Measurements from ENCODE around the gene PSMA5.
"Not testable (repeated sequence)": the region's sequence is repeated elsewhere in the genome, so short reads cannot be mapped to it uniquely, and the experiment has no call there.

Gene PSMA5

DNA sequence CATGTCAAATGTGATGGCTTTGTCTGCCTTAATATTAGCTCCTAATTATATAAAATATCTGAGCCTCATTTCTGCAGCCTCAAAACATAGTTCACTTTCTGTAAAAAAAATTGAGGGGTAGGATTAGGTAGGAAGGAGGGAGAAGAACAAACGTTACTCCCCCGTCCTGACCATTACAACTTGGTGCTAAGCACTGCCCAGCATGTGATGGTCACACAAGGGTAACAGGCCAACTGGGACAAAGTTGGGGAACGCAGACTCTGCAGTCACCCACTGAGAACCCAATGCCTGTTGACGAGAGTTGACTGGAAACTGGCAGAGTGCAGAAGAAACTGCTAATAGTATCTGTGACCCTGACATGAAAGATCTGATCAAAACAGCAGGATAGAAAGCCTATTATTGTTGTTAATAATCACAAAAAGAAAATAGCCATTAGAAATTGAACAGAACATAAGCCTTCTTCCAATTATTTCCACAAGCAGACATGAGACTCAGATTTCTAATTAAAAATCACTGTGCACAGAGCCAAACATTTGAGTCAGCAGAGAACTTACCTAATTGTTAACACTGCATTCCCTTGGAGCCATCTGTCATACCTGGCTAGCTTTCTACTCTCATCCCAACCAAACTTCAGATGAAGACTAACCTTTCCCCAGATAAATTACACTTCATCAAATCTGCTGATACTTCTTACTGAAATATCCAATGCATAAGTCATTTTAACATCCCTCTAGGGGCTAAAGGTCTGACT lies 34.0 kb downstream of the PSMA5 start:
- no peak for DNase-seq (ENCODE audit: low spot score)

- no peak for DNase-seq (ENCODE audit: low spot score)
Measured at GRCh38 chr1:109391626-109392025, 34.6 kb downstream of the PSMA5 start.

DNA sequence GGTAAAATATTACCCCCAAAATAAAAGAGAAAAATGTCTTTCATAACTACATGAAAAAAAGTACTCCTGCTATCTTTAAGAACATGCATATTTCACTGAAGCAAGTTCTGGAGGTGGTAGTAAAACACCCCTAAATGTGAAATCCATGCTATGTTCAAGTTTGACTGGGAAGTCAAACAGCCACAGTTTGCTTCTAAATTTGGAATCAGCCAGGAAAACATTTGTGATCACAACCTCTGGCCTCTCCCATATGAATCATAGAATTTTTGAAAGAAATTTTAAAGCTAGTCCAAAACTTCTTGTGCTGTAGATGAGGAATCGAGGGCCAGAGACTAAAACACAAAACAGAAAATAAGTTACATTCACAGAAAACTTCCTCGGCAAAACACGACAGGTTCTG lies 35.1 kb downstream of the PSMA5 start:
- DNase-seq (ENCODE audit: low spot score): no peak

DNA sequence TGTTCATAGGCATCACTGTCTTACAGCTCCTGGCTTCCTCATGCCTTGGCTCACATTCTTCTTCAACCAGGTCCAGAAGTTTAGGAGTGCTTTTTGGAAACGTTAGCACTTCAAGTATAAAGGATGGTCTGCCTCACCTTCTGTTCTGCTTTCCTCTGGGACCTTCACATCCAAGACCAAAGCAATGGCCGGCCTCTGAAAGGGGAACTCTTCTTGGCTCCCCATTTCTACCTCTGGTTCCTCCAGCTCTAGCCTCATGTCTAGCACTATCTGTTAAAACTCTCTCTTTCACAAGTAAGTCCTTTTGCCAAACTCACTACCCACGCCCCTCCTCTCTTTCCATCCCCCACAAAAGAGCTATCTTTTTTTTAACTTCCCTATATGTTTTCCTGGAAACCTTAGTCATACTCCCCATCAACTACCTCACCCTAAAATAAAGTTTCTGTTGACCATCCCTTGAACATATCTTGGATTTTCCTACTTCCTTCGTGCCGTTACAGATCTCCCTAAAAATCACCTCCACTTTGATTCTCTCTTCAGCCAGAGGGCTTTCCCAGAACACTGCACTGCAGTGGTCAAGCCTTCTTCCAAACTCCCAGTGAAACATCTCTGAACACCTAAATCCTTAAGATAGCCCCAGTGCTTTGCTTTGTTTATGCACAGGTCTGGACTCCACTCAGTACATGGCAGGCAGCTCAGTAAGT lies 36.5 kb downstream of the PSMA5 start:
- DNase-seq (ENCODE audit: low spot score): no peak

GRCh38 chr1:109388884-109389637 lies 37.2 kb downstream of the PSMA5 start:
- no peak for DNase-seq (ENCODE audit: low spot score)

DNA sequence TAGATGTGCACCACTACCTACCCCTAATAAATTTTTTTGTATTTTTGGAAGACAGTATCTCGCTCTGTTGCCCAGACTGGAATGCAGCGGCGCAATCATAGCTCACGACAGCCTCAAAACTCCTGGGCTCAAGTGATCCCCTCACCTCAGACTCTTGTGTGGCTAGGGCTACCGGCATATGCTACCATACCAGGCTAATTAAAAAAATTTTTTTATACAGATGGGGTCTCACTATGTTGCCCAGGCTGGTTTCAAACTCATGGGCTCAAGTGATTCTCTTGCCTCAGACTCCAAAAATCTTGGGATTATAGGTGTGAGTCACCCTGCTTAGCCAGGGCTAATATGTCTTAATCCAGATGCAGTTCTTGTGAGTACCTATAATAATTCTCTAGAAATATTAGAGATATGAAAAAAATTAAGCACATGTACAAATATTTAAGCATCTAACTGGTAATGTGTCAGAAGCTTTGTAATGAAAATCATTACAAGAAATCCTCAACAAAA lies 38.0 kb downstream of the PSMA5 start:
- DNase-seq (ENCODE audit: low spot score): no peak

- no peak for DNase-seq (ENCODE audit: low spot score)
Measured at GRCh38 chr1:109386054-109386717, 40.1 kb downstream of the PSMA5 start.

GRCh38 chr1:109385417-109385816 lies 40.8 kb downstream of the PSMA5 start:
- no peak for DNase-seq (ENCODE audit: low spot score)

DNA sequence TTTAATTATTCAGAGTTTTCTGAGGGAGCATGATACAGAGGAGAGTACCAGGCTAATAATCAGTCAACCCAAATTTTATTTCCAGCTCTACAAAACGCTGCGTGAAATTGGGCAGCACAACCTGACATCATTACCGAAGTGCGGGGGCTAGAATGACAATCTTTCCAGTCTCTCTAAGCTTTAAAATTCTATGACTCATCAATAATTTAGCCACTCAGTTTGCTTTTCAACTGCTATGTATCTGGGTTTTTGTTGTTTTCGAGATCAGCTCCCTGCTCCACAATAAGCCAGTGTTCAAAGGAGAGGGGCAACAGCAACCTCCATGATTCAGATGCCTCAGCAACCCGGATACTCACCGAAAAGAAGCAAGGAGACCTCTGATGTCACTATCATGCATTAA lies 42.4 kb downstream of the PSMA5 start:
- no peak for DNase-seq (ENCODE audit: low spot score)

DNA sequence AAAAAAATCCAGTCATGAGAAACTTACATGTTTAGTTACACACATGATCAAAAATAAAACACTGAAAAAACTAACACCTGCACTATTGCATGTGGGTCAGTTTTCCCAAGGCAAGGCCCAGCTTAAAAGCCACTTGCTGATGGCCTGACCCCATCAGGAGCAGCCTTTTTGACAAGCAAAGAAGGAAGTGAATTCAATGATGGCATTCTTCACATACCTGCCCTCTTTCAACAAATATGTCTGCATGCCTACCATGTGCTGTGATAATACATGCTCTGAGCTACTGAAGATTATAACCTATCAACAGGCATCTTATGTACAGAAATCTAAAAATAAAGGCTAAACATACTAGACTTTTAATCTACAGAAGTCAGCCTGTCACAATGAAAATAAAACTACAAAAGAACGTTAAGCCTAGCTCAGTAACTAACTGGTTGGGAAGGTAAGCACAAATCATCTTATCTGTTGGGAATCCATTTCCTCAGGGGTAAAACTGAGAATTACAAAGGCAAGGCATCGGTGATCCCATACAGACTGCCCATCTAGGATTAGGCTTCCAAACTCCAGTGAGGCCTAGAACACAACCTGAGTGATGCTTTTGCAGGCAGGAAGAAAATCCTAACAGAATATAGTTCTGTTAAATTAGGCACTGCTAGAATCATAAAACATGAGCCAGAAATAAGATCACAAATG lies 43.0 kb downstream of the PSMA5 start:
- no peak for DNase-seq (ENCODE audit: low spot score)

- no peak for DNase-seq (ENCODE audit: low spot score)
Measured at GRCh38 chr1:109381573-109381972, 44.7 kb downstream of the PSMA5 start.

DNA sequence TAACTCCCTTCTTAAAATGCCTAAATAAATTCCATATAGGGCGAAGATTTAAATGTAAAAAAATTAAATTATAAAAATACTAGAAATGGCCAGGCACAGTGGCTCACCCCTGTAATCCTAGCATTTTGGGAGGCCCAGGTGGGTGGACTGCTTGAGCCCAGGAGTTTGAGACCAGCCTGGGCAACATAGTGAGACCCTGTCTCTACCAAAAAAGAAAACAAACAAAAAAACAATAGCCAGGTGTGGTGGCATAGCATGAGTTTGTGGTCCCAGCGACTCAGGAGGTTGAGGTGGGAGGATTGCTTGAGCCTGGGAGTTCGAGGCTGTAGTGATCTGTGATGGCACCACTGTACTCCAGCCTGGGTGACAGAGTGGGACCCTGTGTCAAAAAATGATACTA lies 46.3 kb downstream of the PSMA5 start:
- no peak for DNase-seq (ENCODE audit: low spot score)

DNA sequence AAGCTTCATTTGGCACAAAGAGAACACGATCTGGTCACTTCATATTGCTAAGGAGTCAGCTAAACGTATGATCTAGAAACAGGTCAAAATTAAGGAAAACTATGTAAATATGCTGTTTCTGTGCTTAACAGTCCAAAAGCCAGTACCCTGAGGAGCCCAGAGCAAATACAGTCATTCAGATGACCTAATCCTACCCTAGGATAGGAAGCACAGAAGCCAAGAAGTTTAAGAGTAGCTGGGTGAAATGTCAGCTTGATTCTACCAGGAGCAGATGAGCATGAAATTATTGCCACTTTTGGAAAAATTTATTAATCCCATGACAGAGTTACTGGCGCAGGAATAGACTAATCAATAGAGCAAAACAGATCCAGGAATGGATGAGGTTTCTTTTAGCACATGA lies 46.8 kb downstream of the PSMA5 start:
- DNase-seq (ENCODE audit: low spot score): no peak

DNA sequence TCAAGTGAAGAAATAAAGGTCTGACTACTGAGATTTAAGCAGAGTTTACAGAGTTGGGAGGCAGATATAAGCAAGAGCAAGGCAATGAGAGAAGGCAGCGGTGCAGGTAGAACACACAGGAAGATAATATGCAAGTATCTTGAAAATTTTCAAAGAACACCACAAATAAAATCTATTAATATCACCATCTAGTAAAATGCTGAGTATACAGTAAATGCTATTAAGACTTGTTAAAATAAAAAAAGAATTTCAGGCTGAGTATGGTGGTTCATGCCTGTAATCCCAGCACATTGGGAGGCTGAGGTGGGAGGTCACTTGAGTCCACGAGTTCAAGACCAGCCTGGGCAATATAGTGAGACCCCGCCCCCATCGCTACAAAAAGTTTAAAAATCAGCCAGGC lies 48.5 kb downstream of the PSMA5 start:
- no peak for DNase-seq (ENCODE audit: low spot score)

DNA sequence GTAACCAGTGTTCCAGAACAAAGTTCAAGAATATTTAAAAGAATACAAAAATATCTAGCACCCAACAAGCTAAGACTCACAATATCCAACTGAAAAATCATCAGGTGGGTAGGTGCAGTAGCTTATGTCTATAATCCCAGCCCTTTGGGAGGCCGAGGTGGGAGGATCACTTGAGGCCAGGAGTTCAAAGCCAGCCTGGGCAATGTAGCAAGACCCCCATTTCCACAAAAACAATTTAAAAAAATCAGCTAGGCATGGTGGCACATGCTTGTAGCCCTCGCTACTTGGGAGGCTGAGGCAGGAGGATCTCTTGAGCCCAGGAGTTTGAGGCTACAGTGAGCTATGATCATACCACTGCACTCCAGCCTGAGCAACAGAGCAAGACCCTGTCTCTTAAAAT lies 52.6 kb downstream of the PSMA5 start:
- not testable (repeated sequence) for DNase-seq (ENCODE audit: low spot score)

DNA sequence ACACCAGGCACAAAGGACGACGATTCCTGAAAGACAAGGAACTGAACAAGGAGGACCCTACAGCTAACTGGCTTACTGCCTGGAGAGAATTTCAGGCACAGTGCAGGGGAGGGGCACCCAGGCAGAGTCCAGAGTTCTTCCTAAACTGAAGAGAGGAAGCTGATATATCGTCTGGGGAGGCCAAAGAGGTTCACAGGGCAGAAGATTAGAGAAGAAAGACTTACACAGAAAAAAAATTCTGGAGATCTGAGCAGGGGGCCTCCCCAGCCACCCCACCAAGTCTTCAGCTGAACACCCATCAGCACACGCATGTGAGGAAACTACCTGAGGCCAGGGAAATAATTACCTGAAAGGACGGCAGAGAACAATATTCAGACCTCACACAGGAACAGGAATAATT lies 53.1 kb downstream of the PSMA5 start:
- DNase-seq (ENCODE audit: low spot score): no peak

- DNase-seq (ENCODE audit: low spot score): no peak
Measured at GRCh38 chr1:109372281-109372680, 54.0 kb downstream of the PSMA5 start.

- DNase-seq (ENCODE audit: low spot score): no peak
Measured at GRCh38 chr1:109371341-109371739, 54.9 kb downstream of the PSMA5 start.

DNA sequence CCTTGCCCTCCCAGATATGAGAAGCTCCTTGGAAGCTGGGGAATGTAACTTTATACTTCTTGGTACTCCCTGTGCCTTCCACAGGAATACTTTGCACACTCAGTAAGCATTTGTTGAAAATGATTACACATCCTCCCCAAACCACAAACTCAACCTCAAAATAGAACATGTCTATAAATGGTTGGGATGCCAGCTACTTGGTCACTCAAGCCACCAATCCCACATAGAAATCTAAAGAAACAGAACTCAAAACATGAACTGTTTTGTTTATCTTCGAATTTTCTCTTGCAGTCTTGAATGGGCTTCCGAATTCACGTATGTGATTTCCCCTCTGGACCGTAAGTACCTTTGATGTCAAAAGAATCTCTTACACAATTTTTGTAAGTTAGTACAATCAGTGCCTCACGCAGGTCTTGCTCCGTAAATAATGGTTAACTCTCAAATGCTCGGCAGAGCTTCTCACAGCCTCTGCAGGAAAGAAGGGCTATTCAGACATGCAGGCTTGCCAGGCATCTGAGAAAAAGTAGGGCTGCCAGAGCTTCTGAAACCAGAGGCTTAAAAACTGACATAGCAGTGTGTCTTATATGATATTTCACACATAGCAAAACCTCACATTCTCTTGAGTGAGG lies 55.4 kb downstream of the PSMA5 start:
- DNase-seq (ENCODE audit: low spot score): no peak

DNA sequence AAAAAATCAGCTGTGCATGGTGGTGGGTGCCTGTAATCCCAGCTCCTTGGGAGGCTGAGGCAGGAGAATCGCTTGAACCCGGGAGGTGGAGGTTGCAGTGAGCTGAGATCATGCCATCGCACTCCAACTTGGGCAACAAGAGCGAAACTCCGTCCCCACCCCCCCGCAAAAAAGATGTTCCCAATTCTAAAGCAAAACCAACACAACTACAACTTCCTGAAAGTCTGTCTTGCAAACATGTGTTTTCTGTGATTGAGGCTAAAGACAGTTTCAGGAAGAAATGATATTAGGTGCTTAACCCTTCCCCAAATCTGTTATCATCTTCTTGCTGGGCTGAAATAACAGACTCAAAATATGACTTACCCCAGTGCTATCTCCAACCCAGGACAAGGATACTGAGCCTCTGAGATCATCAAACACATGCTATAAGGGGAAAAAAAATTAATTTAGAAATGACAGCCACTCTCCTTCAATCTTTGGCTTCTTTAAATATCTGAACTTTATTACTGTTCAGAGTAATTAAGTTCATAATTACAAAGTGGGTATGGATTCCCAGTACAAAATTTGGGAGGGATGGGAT lies 57.0 kb downstream of the PSMA5 start:
- DNase-seq (ENCODE audit: low spot score): no peak

- no peak for DNase-seq (ENCODE audit: low spot score)
Measured at GRCh38 chr1:109368464-109368863, 57.8 kb downstream of the PSMA5 start.
